Activated gamma-delta T cell treated with Interleukin-2 at 50 U/mL for 16 hours (primary cell): Measurements from ENCODE around the gene ITGA3.

Experiments
- DNase-seq: peaks from one replicate; pipeline ENCODE4 v3.0.0-alpha.2; 2020

Gene ITGA3

GRCh38 chr17:50055426-50056216 is at the start of gene ITGA3:
ITGA3 (plus strand) TSS chr17:50056110; CDS start chr17:50056440, 330 bp downstream.
- peak; percentile 36 for DNase-seq

- DNase-seq = no peak
Measured at GRCh38 chr17:50009282-50009681, 46.6 kb upstream of the ITGA3 start.

GRCh38 chr17:50013079-50013478 is 42.8 kb upstream of the ITGA3 start:
- DNase-seq = no peak

GRCh38 chr17:50014471-50015088 is 41.3 kb upstream of the ITGA3 start:
- DNase-seq = no peak

DNA sequence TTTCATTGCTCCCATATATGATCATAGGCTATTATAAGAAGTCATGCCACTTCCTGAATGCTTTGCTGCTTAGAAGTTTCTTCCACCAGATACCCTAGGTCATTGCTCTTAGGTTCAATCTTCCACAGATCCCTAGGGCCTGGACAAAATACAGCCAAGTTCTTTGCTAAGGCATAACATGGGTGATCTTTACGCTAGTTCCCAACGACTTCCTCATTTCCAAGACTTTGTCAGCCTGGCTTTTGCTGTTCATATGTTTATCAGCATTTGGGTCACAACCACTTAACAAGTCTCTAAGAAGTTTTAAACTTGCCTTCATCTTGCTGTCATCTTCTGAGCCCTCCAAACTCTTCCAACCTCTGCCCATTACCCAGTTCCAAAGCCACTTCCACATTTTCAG is 40.8 kb upstream of the ITGA3 start:
- no peak for DNase-seq

- DNase-seq = no peak
Measured at GRCh38 chr17:50018909-50019308, 37.0 kb upstream of the ITGA3 start.

DNA sequence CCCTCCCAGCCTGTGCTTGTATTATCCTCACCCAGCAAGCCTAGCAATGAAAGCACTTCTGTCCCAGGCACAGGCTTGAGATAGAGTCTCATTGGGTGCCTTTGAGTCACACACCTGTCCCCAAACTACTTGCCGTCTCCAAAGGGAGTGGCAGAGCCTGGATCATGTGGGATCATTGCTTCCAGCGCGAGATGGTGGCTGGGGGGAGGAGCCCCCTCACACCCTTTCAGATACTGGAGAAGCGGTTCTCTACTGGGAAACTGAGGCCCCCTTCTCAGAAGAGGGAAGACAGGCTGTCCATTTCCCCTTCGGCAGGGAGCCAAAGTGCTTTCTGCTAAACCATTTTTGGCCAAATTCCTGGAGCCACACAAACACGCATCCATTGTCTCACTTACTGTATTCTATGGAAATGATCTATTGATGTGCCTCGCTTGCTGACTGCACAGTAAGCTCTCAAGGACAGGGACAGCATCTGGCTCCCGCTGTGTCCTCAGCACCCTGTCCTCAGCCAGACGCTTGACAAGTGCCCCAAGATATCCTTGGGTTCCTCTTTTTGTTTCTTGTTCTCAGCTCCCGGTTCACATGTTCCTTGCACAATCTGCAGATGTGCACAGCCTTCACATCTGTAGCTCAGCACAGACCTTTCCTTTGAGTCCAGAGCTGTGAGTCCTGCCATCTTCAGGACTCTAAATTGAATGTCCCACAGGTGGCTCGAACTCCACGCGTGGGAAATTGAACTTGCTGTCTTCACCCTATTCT is 34.9 kb upstream of the ITGA3 start:
- DNase-seq = no peak

GRCh38 chr17:50021681-50022370 is 34.1 kb upstream of the ITGA3 start:
- DNase-seq = no peak

DNA sequence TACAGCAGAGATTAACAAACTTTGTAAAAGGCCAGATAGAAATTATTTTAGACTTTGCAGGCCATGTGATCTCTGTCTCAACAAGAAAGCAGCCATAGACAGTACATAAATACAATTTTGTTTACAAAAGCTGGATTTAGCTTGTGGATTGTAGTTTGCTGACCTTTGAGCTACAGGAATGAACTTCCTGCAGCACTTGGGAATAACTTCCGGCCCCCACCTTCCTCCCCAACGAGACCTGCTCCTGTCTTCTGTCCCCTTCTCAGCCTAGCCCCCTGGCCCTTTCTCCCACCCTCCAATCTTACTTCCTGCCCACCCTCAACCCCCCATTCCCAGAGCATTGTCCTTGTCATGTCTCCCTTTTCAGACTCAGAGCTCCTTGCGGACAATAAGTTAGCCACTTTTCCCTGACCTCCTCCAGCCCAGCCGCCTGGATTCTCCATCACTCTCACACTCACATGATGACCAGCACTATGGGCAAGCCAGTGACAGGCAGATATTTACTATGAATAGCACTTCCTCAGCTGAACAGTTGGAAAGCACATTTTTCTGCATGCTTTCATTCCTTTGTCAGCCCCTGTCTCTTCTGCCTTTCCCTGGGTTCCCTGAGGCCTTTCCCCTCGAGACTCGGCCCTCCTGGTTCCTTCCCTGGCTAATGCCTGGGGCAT is 33.3 kb upstream of the ITGA3 start:
- no peak for DNase-seq

DNA sequence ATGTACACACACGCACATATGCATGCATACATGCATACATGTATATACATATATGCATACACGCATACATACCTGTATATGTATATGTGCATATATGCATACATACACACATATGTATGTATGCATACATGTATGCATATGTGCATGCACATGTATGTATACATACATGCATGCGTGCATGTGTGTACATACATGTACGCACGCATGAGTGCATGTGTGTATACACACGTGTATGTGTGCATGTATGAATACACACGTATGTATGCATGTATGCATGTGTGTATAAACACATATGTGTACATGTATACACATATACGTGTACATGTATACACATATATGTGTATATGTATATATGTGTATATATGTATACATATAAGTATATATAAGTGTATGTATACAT is 32.4 kb upstream of the ITGA3 start:
- no peak for DNase-seq

DNA sequence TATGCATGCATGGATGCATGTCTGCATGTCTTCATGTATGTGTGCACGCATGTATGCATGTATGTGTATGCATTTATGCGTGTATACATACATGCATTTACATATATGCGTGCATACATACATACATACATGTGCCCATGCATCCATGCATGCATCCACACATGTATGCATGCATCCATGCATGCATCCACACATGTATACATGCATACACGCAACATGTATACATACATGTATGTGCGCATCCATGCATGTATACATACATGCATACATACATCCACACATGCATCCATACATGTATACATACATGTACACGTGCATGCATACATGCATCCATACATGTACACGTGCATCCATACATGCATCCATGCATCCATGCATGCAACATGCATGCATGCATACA is 31.1 kb upstream of the ITGA3 start:
- DNase-seq = no peak

- no peak for DNase-seq
Measured at GRCh38 chr17:50026046-50026675, 29.7 kb upstream of the ITGA3 start.

- DNase-seq = peak; percentile 78
Measured at GRCh38 chr17:50026837-50027171, 29.1 kb upstream of the ITGA3 start.

DNA sequence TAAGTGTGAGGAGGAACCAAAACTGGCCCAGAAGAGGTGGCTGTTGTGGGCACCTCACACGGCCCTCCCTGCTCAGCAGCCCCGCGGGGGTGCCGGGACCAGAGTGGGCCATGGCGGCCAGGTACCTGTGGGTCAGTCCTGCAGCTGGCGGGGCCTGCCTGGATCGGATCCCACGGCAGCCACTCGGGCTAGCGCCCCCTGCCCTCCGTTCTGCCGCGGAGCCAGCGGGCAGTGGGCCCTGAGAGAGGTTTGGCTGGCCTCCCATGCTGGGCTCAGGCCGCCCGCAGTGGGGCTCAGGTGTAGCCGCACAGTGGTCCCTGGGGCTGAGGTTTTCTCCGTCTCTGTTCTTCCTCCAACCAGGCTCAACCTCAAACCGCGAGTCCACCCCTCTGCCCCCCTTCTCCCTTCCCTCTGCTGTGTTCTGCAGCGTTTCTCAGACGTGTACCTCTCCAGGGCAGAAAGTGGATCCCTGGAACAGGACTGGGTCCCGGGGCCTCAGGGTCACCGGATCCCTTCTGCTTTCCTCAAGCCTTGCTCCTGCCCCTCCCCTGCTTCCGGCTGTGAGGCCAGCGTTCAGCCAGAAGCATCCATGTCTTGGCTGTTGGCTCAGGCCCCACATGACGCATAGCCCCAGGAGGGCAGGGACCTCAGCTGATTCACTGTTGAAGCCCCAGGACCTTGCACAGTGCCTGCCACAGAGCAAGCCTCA is 28.6 kb upstream of the ITGA3 start:
- DNase-seq = no peak

DNA sequence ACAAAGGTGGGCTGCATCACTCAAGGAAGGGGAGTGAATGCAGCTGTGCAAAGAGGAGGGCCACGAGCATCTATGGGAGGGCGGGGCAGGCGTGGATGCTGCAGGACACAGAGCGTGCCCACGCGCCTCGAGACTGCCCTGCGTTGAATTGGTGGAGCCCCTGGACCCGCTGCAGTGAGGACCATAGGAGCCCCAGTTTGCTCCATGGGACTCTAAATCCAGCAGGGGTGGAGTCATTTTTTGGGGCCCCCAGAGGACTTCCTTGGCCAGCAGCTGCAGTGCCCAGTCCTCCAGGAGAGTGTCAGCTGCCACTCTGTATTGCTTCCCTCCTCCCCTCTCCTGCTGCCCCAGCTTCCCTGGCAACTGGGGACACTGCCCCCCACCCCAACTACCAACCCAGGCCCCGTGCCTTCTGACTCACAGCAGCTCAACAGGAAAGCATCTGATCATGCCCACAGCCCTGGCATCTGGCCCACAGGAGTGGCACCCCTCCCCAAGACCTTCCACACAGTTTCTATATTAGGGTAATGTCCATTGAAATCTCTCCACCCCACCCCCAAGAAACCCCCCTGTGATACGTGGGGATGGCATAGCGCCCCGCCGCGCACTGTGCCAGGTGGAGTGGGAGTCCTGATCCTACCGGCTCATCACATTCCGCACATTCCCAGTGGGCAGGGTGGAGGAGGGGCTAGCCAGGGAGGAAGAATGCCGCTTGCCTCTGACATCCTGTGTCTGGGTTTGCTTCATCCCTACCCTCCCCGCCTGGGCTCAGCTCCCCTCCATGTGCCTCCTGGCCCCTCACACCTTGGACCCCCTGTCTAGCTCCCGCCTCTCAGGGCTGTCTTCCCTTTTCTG is 27.8 kb upstream of the ITGA3 start:
- no peak for DNase-seq

DNA sequence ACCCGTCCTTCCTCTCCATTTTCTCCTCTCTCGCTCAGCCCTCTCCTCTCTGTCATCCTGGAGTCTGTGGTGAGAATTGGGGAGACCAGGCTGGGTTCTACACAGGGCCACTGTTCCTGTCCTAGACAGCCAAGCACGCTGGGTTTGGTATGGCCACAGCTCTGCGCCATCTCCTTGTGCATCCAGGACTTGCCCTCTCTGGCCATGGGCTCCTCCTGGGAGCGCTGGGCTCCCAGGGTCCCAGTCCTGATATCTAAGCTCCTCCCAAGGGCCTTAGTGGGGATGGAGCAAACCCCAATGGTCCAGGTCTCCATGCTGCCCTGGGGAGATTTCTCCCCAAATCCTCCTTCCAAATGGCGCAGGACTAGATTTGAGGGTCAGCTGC is 27.2 kb upstream of the ITGA3 start:
- no peak for DNase-seq

- DNase-seq = no peak
Measured at GRCh38 chr17:50029185-50029584, 26.7 kb upstream of the ITGA3 start.

GRCh38 chr17:50033316-50033715 is 22.6 kb upstream of the ITGA3 start:
- DNase-seq = no peak

DNA sequence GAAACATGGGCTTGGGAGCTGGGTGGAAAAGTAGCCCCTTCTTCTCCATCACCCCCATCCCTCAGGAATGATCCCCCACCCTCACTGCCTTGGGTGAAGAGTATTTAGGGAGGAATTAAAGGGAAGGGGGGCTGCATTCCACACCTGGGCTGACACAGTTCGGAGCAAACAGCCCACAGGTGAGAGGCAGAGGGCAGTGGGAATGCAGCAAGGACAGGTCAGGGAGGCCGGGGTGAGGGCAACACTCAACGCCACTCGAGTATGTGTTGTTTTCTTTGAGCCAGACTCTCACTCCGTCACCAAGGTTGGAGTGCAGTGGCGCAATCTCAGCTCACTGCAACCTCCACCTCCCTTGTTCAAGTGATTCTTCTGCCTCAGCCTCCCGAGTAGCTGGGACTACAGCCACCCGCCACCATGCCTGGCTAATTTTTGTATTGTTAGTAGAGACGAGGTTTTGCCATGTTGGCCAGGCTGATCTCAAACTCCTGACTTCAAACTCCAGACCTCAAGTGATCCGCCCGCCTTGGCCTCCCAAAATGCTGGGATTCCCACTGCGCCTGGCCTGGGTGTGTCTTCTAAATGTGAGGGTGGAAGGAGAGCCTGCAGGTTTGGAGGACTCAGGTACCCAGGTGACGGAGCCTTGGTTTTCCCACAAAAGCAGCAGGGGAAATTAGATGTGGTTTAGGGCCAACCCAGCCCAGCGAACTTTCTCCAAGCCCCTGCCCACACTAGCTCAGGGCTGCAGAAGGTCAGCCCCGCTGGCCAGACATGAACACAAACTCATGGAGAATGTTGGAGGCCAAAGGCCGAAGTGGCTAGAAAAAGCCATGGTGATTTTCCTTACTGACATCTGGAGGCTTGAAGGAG is 21.2 kb upstream of the ITGA3 start:
- no peak for DNase-seq

DNA sequence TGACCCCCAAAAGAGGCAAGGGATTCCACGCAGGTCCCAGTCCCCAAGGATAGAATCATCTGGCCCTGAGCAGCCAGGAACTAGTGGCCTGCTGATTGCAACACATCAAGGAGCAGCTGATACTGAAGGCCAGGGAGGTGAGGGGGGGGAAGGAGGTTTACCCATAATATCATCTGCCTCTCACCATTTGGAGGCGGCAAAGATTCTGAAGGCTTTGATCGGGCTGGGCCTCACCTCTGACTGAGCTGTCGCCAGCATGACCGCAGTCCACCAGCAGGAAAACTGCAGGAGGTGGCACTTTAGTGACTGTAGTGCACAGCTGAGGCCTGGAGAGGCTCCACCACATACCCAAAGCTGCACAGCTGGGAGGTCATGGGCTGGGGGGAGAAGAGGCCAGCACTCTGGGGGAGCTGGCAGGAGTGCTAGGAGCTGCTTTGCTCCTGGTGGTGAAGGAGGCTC is 20.5 kb upstream of the ITGA3 start:
- no peak for DNase-seq
